ENCODE results near the gene SPAM1.

Gene SPAM1

DNA sequence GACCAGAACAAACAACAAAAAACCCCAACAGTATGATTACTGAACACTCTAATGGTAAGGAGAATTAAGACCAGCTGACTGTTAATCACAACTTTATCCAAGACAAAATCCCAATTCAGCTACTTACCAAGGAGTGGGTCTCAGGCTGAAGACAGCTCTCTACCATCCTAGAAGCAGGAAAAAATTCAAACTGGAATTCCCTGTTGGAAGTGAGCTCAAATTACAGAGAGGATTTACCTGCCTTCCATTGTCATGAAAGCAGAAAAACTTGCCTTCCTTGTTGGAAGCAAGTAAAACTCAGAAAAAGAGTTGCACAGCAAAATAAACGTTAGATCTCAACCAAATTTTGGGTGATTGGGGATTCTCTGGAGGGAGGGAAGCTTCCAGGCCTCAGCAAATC lies 20.9 kb downstream of the SPAM1 start:
- no peaks in the 10 kb centered on the region for H3K36me3 ChIP-seq (ENCODE audit: control insufficient read depth in 5 of 5, insufficient read depth in 5 of 5, low read length in 5 of 5)

DNA sequence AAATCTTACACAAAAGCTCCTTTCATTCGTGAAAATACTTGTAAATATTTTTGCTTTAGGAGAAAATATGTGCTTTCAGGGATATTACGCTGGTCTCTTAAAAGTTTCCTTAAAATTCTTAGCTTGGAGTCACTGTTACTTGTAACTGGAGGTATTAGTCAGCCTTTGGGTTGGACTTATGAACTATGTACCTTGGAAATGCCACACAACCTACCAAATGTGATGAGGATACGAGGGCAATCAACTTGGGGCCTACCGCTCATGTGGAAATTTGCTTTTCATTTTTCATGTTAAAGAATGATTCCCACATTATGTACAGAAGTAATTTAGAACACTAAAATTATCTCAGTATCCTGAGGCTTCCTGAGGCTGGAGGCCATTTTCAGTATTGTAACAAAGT lies 23.1 kb downstream of the SPAM1 start:
- H3K9me3 ChIP-seq (ENCODE audit: control insufficient read depth in 5 of 5, low read length in 5 of 5): no peaks in the 10 kb centered on the region
- no peak overlapping the region for H3K4me3 ChIP-seq (ENCODE audit: low read depth in 1 of 5, low read length in 5 of 5)
- no peak overlapping the region for H3K9ac ChIP-seq (ENCODE audit: low read length in 5 of 5)
- no peaks in the 10 kb centered on the region for H3K4me1 ChIP-seq (ENCODE audit: control insufficient read depth in 5 of 5, insufficient read depth in 5 of 5, low read length in 5 of 5)
- H3K36me3 ChIP-seq (ENCODE audit: control insufficient read depth in 5 of 5, insufficient read depth in 5 of 5, low read length in 5 of 5): no peaks in the 10 kb centered on the region
- no peak overlapping the region for H3K27ac ChIP-seq (ENCODE audit: low read depth, low read length)
- no peaks in the 10 kb centered on the region for H3K27me3 ChIP-seq (ENCODE audit: control insufficient read depth in 5 of 5, insufficient read depth in 4 of 5, low read length in 5 of 5)

More for the DNA sequence above, 20.9 kb downstream of the SPAM1 start:
- Histone ChIP-seq H3K27me3 (ENCODE audit: control insufficient read depth in 5 of 5, insufficient read depth in 4 of 5, low read length in 5 of 5) (no peaks in the 10 kb centered on the region), H3K27ac (ENCODE audit: low read depth, low read length) (no peak overlapping the region), H3K4me1 (ENCODE audit: control insufficient read depth in 5 of 5, insufficient read depth in 5 of 5, low read length in 5 of 5) (no peaks in the 10 kb centered on the region), H3K9ac (ENCODE audit: low read length in 5 of 5) (no peak overlapping the region), H3K4me3 (ENCODE audit: low read depth in 1 of 5, low read length in 5 of 5) (no peak overlapping the region), H3K9me3 (ENCODE audit: control insufficient read depth in 5 of 5, low read length in 5 of 5) (no peaks in the 10 kb centered on the region)

DNA sequence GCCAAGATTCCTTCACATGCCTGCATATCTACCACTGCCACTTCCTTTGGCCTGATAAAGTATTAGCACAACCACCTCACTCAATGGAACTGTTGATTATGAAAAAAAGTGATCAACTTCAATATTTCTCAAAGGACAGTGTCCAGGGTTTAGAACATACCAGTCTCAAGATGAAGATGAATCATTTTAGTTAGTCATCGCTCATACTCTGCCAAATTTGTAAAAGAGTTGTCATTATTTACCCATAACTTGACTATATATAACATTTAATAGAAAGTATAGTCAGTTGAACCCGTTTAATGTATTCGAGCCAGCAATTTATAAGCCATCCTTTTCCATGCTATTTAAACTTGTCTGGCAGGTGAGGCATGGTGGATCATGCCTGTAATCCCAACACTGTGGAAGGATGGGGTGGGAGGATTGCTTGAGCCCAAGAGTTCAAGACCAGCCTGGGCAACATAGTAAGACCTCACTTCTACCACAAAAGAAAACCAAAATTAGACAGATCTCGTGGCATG lies 33.2 kb downstream of the SPAM1 start:
- Histone ChIP-seq H3K27ac (ENCODE audit: low read depth, low read length) (no peak overlapping the region), H3K9me3 (ENCODE audit: control insufficient read depth in 5 of 5, low read length in 5 of 5) (no peaks in the 10 kb centered on the region), H3K4me3 (ENCODE audit: low read depth in 1 of 5, low read length in 5 of 5) (no peak overlapping the region), H3K27me3 (ENCODE audit: control insufficient read depth in 5 of 5, insufficient read depth in 4 of 5, low read length in 5 of 5) (no peaks in the 10 kb centered on the region), H3K9ac (ENCODE audit: low read length in 5 of 5) (no peak overlapping the region), H3K36me3 (ENCODE audit: control insufficient read depth in 5 of 5, insufficient read depth in 5 of 5, low read length in 5 of 5) (no peaks in the 10 kb centered on the region), H3K4me1 (ENCODE audit: control insufficient read depth in 5 of 5, insufficient read depth in 5 of 5, low read length in 5 of 5) (no peaks in the 10 kb centered on the region)

DNA sequence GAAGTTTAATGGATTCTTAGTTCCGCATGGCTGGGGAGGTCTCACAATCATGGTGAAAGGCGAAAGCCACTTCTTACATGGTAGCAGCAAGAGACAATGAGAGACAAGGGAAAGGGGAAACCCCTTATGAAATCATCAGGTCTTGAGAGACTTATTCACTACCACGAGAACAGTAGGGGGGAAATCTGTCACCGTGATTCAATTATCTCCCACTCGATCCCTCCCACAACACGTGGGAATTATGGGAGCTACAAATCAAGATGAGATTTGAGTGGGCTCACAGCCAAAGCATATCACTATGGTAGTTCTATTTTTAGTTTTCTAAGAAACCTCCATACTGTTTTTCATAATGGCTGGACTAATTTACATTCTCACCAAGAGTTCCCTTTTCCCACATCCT lies 36.7 kb downstream of the SPAM1 start:
- Histone ChIP-seq H3K27me3 (ENCODE audit: control insufficient read depth in 5 of 5, insufficient read depth in 4 of 5, low read length in 5 of 5) (no peaks in the 10 kb centered on the region), H3K9ac (ENCODE audit: low read length in 5 of 5) (no peak overlapping the region), H3K27ac (ENCODE audit: low read depth, low read length) (no peak overlapping the region), H3K4me1 (ENCODE audit: control insufficient read depth in 5 of 5, insufficient read depth in 5 of 5, low read length in 5 of 5) (no peaks in the 10 kb centered on the region), H3K9me3 (ENCODE audit: control insufficient read depth in 5 of 5, low read length in 5 of 5) (no peaks in the 10 kb centered on the region), H3K36me3 (ENCODE audit: control insufficient read depth in 5 of 5, insufficient read depth in 5 of 5, low read length in 5 of 5) (no peaks in the 10 kb centered on the region), H3K4me3 (ENCODE audit: low read depth in 1 of 5, low read length in 5 of 5) (no peak overlapping the region)

DNA sequence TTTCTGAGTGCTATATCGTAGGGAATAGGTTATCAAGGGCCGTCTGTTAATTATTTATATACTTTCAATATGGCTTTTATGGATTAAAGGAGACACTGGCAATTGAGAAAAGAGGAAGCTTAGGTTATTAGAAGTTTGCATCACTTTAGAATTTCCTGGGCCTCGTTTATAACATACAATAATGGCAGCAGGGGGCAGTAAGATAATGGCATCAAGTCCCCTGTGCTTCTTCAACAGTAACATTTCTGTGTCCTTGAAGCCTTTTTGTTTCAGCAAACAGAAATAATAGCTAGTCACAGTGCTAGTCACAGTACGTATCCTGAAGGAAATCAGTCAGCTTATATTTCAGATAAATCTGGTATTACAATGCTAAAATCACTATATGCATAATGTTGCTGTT lies 41.9 kb downstream of the SPAM1 start:
- H3K27ac ChIP-seq (ENCODE audit: low read depth, low read length): no peak overlapping the region
- H3K36me3 ChIP-seq (ENCODE audit: control insufficient read depth in 5 of 5, insufficient read depth in 5 of 5, low read length in 5 of 5): no peaks in the 10 kb centered on the region
- H3K9me3 ChIP-seq (ENCODE audit: control insufficient read depth in 5 of 5, low read length in 5 of 5): no peaks in the 10 kb centered on the region
- H3K27me3 ChIP-seq (ENCODE audit: control insufficient read depth in 5 of 5, insufficient read depth in 4 of 5, low read length in 5 of 5): no peaks in the 10 kb centered on the region
- no peaks in the 10 kb centered on the region for H3K4me1 ChIP-seq (ENCODE audit: control insufficient read depth in 5 of 5, insufficient read depth in 5 of 5, low read length in 5 of 5)
- no peak overlapping the region for H3K9ac ChIP-seq (ENCODE audit: low read length in 5 of 5)
- no peak overlapping the region for H3K4me3 ChIP-seq (ENCODE audit: low read depth in 1 of 5, low read length in 5 of 5)

DNA sequence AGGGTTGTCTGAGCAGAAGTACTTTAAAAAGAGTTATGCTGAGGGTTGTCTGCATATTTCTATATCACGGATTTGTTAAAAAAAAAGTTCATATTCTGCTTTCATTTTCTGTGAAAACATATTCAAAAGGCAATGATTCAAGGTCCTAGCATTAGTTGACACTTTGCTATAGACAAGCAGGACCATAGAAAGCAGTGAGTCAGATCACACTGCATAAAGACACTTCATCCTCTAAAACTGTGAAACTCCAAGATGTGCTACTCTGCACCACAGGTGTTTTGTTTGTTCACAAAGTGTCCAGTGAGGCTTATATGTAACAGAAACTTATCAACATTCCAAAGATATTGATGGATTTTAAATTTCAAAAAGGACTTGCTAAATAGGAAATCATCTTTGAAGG lies 47.0 kb downstream of the SPAM1 start:
- no peaks in the 10 kb centered on the region for H3K4me1 ChIP-seq (ENCODE audit: control insufficient read depth in 5 of 5, insufficient read depth in 5 of 5, low read length in 5 of 5)
- H3K27me3 ChIP-seq (ENCODE audit: control insufficient read depth in 5 of 5, insufficient read depth in 4 of 5, low read length in 5 of 5): peaks cover 0 to 2% (median 0%) of the 10 kb centered on the region in 5 donors
- no peak overlapping the region for H3K27ac ChIP-seq (ENCODE audit: low read depth, low read length)
- no peak overlapping the region for H3K4me3 ChIP-seq (ENCODE audit: low read depth in 1 of 5, low read length in 5 of 5)
- H3K36me3 ChIP-seq (ENCODE audit: control insufficient read depth in 5 of 5, insufficient read depth in 5 of 5, low read length in 5 of 5): no peaks in the 10 kb centered on the region
- no peak overlapping the region for H3K9ac ChIP-seq (ENCODE audit: low read length in 5 of 5)
- H3K9me3 ChIP-seq (ENCODE audit: control insufficient read depth in 5 of 5, low read length in 5 of 5): no peaks in the 10 kb centered on the region

DNA sequence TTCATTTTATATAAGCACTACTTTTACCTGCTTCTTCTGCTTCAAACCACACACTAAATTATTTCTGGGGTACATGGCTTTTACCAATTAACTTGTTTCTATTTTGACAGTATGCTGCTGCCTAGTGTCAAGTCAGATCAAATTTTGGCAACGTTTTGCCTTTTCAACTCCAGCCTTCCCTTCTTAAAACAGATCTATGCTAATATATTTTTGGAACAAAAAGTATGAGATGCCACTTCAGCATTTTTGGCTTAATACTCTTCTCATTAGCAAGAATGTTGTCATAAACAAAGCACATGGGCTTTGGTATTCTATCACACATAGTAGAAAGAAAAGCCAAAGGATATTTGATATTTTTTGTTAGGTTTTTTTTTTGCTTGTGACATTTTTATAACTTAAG lies 47.8 kb downstream of the SPAM1 start:
- H3K9me3 ChIP-seq (ENCODE audit: control insufficient read depth in 5 of 5, low read length in 5 of 5): no peaks in the 10 kb centered on the region
- no peak overlapping the region for H3K9ac ChIP-seq (ENCODE audit: low read length in 5 of 5)
- no peak overlapping the region for H3K27ac ChIP-seq (ENCODE audit: low read depth, low read length)
- H3K27me3 ChIP-seq (ENCODE audit: control insufficient read depth in 5 of 5, insufficient read depth in 4 of 5, low read length in 5 of 5): peaks cover 0 to 2% (median 0%) of the 10 kb centered on the region in 5 donors
- no peaks in the 10 kb centered on the region for H3K4me1 ChIP-seq (ENCODE audit: control insufficient read depth in 5 of 5, insufficient read depth in 5 of 5, low read length in 5 of 5)
- H3K4me3 ChIP-seq (ENCODE audit: low read depth in 1 of 5, low read length in 5 of 5): no peak overlapping the region
- no peaks in the 10 kb centered on the region for H3K36me3 ChIP-seq (ENCODE audit: control insufficient read depth in 5 of 5, insufficient read depth in 5 of 5, low read length in 5 of 5)

DNA sequence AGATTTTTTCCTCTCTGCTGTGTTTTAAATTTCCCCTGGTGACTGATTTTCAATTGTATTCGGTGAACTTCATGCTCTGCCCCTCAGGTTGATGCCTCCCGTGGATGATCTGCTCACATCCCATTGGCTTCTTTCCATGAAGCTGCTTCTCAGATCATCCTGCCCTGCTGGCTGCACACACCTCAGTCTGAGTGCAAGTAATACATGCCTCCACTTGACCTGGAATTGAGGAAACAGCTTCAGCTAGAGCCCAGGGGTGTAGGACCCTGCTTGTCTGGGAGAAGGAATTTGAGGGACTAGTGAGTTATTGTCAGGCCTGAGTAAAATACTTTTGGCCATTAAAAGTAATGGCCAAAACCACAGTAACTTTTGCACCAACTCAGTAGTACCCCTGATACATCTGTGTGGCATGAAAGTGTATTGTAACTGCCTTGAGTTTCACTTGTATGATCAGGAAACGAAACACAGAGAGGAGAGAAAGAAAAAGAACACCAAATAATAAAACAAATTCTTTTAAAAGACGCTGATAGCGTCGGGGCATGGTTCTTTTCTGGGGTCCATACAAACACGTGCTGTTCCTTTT lies 49.4 kb downstream of the SPAM1 start:
- Histone ChIP-seq H3K27me3 (ENCODE audit: control insufficient read depth in 5 of 5, insufficient read depth in 4 of 5, low read length in 5 of 5) (peaks cover 0 to 2% (median 0%) of the 10 kb centered on the region in 5 donors), H3K36me3 (ENCODE audit: control insufficient read depth in 5 of 5, insufficient read depth in 5 of 5, low read length in 5 of 5) (no peaks in the 10 kb centered on the region), H3K27ac (ENCODE audit: low read depth, low read length) (no peak overlapping the region), H3K4me3 (ENCODE audit: low read depth in 1 of 5, low read length in 5 of 5) (no peak overlapping the region), H3K4me1 (ENCODE audit: control insufficient read depth in 5 of 5, insufficient read depth in 5 of 5, low read length in 5 of 5) (no peaks in the 10 kb centered on the region), H3K9ac (ENCODE audit: low read length in 5 of 5) (no peak overlapping the region), H3K9me3 (ENCODE audit: control insufficient read depth in 5 of 5, low read length in 5 of 5) (no peaks in the 10 kb centered on the region)

DNA sequence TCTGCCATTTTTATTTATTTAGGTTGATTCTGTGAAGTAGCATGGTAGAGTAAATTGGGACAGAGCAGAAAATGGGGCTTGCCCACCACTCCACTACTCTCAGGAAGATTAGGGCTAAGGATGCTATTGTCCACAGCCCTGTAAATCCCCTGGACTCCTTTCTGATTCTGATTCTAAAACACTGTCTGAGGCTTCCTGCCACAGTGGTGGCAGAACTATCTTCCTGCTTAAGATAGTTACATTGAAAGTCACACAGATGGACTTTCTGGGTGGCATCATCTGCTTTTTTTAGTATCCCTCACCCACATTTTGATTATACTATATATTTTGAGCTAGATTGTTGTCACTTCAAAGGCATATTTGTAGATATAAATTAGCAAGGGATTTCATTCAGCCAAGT lies 50.0 kb downstream of the SPAM1 start:
- H3K27ac ChIP-seq (ENCODE audit: low read depth, low read length): no peak overlapping the region
- H3K4me1 ChIP-seq (ENCODE audit: control insufficient read depth in 5 of 5, insufficient read depth in 5 of 5, low read length in 5 of 5): no peaks in the 10 kb centered on the region
- no peaks in the 10 kb centered on the region for H3K36me3 ChIP-seq (ENCODE audit: control insufficient read depth in 5 of 5, insufficient read depth in 5 of 5, low read length in 5 of 5)
- no peak overlapping the region for H3K4me3 ChIP-seq (ENCODE audit: low read depth in 1 of 5, low read length in 5 of 5)
- no peaks in the 10 kb centered on the region for H3K9me3 ChIP-seq (ENCODE audit: control insufficient read depth in 5 of 5, low read length in 5 of 5)
- peaks cover 0 to 2% (median 0%) of the 10 kb centered on the region in 5 donors for H3K27me3 ChIP-seq (ENCODE audit: control insufficient read depth in 5 of 5, insufficient read depth in 4 of 5, low read length in 5 of 5)
- H3K9ac ChIP-seq (ENCODE audit: low read length in 5 of 5): no peak overlapping the region

DNA sequence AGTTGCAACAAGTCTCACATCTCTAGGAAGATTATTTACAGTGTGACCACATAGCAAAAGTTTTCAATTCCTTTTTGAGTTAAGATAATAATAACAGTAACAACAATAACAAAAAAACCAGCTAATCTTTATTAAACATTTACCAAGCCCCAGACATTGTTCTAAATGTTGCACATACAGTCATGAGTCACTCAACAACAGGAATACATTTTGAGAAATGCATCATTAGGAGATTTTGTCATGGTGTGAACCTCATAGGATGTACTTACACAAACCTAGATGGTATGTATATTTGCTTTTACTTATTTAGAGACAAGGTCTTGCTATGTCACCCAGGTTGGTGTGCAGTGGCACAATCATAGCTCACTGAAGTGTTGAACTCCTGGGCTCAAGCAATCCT lies 52.0 kb downstream of the SPAM1 start:
- no peaks in the 10 kb centered on the region for H3K36me3 ChIP-seq (ENCODE audit: control insufficient read depth in 5 of 5, insufficient read depth in 5 of 5, low read length in 5 of 5)
- H3K9me3 ChIP-seq (ENCODE audit: control insufficient read depth in 5 of 5, low read length in 5 of 5): no peaks in the 10 kb centered on the region
- no peak overlapping the region for H3K4me3 ChIP-seq (ENCODE audit: low read depth in 1 of 5, low read length in 5 of 5)
- no peaks in the 10 kb centered on the region for H3K4me1 ChIP-seq (ENCODE audit: control insufficient read depth in 5 of 5, insufficient read depth in 5 of 5, low read length in 5 of 5)
- H3K9ac ChIP-seq (ENCODE audit: low read length in 5 of 5): no peak overlapping the region
- peaks cover 0 to 2% (median 0%) of the 10 kb centered on the region in 5 donors for H3K27me3 ChIP-seq (ENCODE audit: control insufficient read depth in 5 of 5, insufficient read depth in 4 of 5, low read length in 5 of 5)
- no peak overlapping the region for H3K27ac ChIP-seq (ENCODE audit: low read depth, low read length)

Data from subcutaneous abdominal adipose tissue (tissue), 5 donors.